Stimulated activated naive CD8-positive, alpha-beta T cell treated with anti-CD3 and anti-CD28 coated beads, Interleukin-15, amount 100 ng/mL, for 72 hours (primary cell): ENCODE data around the gene HOXB2.
"Not testable (repeated sequence)": the region's sequence is repeated elsewhere in the genome, so short reads cannot be mapped to it uniquely, and the experiment has no call there.

Experiments
- ATAC-seq: fragments of 150-1000 bp; cut with Tn5 transposase; 2 replicates; pipeline ENCODE4 v1.10.0; 2021; ENCODE audit warnings: mild to moderate bottlenecking, moderate library complexity
- DNase-seq, 2 donors: peaks; one replicate each; pipeline ENCODE4 v3.0.0; 2021 to 2022
- H3K27ac Mint-ChIP-seq, 2 donors: one replicate each; pipeline ENCODE4 v1.8.0; 2022; ENCODE audit warnings: mild to moderate bottlenecking in 2 of 2, mixed read lengths in 2 of 2, moderate library complexity in 2 of 2
- H3K27me3 Mint-ChIP-seq: one replicate; pipeline ENCODE4 v1.8.0; 2022; ENCODE audit warnings: mixed read lengths
- H3K4me1 Mint-ChIP-seq: one replicate; pipeline ENCODE4 v1.8.0; 2022; ENCODE audit warnings: mild to moderate bottlenecking, mixed read lengths
- H3K4me3 Mint-ChIP-seq, 2 donors: one replicate each; pipeline ENCODE4 v1.8.0; 2022; ENCODE audit warnings: mild to moderate bottlenecking in 2 of 2, mixed read lengths in 2 of 2, moderate library complexity in 1 of 2
- H3K9me3 Mint-ChIP-seq, 2 donors: one replicate each; pipeline ENCODE4 v1.8.0; 2022; ENCODE audit warnings: mixed read lengths in 2 of 2

HOXB2 gene

DNA sequence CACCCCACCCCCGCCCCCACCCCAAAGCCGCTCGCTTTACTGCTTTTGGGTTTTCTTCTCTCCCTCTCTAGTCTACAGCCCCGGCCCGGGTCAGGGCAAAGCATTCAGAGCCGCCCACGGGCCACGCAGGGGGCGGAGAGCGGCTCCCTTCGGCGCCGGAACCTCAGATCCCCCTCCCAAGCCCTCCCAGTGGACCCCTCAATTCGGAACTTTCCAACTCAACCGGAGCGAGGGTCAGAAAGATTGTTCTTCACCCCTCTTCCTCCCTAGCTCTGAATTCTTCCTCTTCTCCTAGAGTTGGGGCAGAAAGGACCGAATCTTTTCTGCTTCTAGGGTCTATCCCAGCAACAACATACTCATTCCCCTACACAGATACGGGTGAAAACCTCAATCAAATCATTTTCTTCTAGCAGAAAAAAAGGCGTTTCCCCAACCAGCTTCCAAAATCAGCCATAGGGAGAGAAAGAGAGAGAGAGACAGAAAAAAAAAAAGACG is 1.0 kb downstream of the HOXB2 start:
- peaks cover 61% of the 10 kb centered on the region for H3K4me1 Mint-ChIP-seq

GRCh38 chr17:48543107-48543853 is 1.6 kb downstream of the HOXB2 start:
- ATAC-seq (peak; percentile 77), DNase-seq (peak; percentile 75)
- Mint-ChIP-seq H3K4me3 (peak overlapping the region; percentile 95), H3K9me3 (no peaks in the 10 kb centered on the region), H3K4me1 (peaks cover 61% of the 10 kb centered on the region), H3K27me3 (peaks cover 60% of the 10 kb centered on the region), H3K27ac (peak overlapping the region; percentile 92 to 96)

More for the DNA sequence above, 1.0 kb downstream of the HOXB2 start:
- peak overlapping the region; percentile 92 to 96 for H3K27ac Mint-ChIP-seq
- H3K9me3 Mint-ChIP-seq, result no peaks in the 10 kb centered on the region
- ATAC-seq, result peak; percentile 72
- H3K4me3 Mint-ChIP-seq, result peak overlapping the region; percentile 95
- peak in 1 of 2 donors; percentile 52 for DNase-seq
- H3K27me3 Mint-ChIP-seq, result peaks cover 60% of the 10 kb centered on the region

- ATAC-seq, result no peak
- peaks cover 60% of the 10 kb centered on the region for H3K27me3 Mint-ChIP-seq
- peak overlapping the region; percentile 87 to 96 for H3K27ac Mint-ChIP-seq
Measured at GRCh38 chr17:48542698-48543106, 2.2 kb downstream of the HOXB2 start.

GRCh38 chr17:48542114-48542656 is 2.7 kb downstream of the HOXB2 start:
- no peak for ATAC-seq
- H3K27me3 Mint-ChIP-seq, result peaks cover 60% of the 10 kb centered on the region
- DNase-seq, result peak; percentile 17 to 37

More at GRCh38 chr17:48542698-48543106, 2.2 kb downstream of the HOXB2 start:
- no peak for DNase-seq
- peak overlapping the region; percentile 88 to 95 for H3K4me3 Mint-ChIP-seq
- H3K9me3 Mint-ChIP-seq, result no peaks in the 10 kb centered on the region
- H3K4me1 Mint-ChIP-seq, result peaks cover 61% of the 10 kb centered on the region

GRCh38 chr17:48541577-48542113 is 3.3 kb downstream of the HOXB2 start:
- peak; percentile 14 for ATAC-seq
- peak; percentile 49 to 53 for DNase-seq

More at GRCh38 chr17:48542114-48542656, 2.7 kb downstream of the HOXB2 start:
- Mint-ChIP-seq H3K4me3 (peak overlapping the region; percentile 88 to 90), H3K4me1 (peaks cover 61% of the 10 kb centered on the region), H3K27ac (peak overlapping the region; percentile 99 to 100), H3K9me3 (no peaks in the 10 kb centered on the region)

GRCh38 chr17:48541036-48541576 is 3.8 kb downstream of the HOXB2 start:
- Mint-ChIP-seq H3K4me3 (peak overlapping the region; percentile 88 to 90), H3K9me3 (no peaks in the 10 kb centered on the region), H3K27me3 (peaks cover 53% of the 10 kb centered on the region), H3K4me1 (peaks cover 52% of the 10 kb centered on the region), H3K27ac (peak overlapping the region; percentile 99 to 100)
- DNase-seq (peak in 1 of 2 donors; percentile 22), ATAC-seq (no peak)

More at GRCh38 chr17:48541577-48542113, 3.3 kb downstream of the HOXB2 start:
- peak overlapping the region; percentile 99 to 100 for H3K27ac Mint-ChIP-seq
- H3K27me3 Mint-ChIP-seq, result peaks cover 58% of the 10 kb centered on the region
- H3K4me3 Mint-ChIP-seq, result peak overlapping the region; percentile 88 to 90
- H3K4me1 Mint-ChIP-seq, result peaks cover 58% of the 10 kb centered on the region
- H3K9me3 Mint-ChIP-seq, result no peaks in the 10 kb centered on the region

- DNase-seq, result no peak
- H3K27ac Mint-ChIP-seq, result no peak overlapping the region
- H3K27me3 Mint-ChIP-seq, result peaks cover 44% of the 10 kb centered on the region
- no peaks in the 10 kb centered on the region for H3K9me3 Mint-ChIP-seq
- no peak for ATAC-seq
- peaks cover 47% of the 10 kb centered on the region for H3K4me1 Mint-ChIP-seq
- H3K4me3 Mint-ChIP-seq, result peak overlapping the region; percentile 13 to 20
Measured at GRCh38 chr17:48540213-48540612, 4.7 kb downstream of the HOXB2 start.

DNA sequence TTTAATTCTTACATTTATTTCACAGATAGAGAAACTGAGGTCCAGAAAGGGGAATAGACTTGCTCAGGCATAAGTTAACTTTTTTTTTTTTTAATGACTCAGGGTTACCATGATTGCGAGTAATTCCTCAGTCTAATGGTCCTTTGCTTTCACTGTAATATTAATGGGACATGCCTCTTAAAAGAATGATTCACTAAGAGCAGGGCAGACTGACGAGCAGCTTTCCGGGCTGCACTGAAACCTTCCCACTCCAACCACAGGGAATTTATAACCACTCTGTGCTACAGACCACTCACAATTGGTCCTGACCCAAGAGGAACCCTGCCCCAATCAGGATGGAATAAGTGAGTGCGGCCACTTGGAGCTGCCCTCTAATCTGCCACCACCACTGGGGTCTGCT is 5.7 kb downstream of the HOXB2 start:
- H3K4me3 Mint-ChIP-seq, result no peak overlapping the region
- H3K27me3 Mint-ChIP-seq, result peaks cover 34% of the 10 kb centered on the region
- no peak for DNase-seq
- no peaks in the 10 kb centered on the region for H3K9me3 Mint-ChIP-seq
- peaks cover 38% of the 10 kb centered on the region for H3K4me1 Mint-ChIP-seq
- H3K27ac Mint-ChIP-seq, result no peak overlapping the region
- ATAC-seq, result no peak

DNA sequence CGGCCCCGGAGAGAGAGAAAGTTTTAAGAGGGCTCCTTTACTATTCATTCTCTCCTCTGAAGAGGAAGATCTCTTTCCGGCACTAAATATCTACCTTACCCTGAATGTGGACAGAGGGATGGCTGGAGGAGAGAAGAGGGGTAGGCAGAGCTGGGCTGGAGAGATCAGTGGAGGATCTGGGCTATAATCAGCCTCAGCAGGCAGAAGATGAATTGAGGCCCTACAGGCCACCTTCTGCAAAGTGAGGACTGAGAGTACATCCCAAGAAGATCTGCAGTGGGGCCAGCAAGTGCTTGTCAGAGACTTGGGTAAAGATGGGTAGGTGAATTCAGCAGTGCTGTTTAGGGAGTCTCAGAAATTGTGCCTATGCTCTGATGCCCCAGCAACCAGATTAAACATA is 7.6 kb downstream of the HOXB2 start:
- Mint-ChIP-seq H3K4me3 (no peak overlapping the region), H3K4me1 (peaks cover 21% of the 10 kb centered on the region), H3K9me3 (no peaks in the 10 kb centered on the region), H3K27me3 (peaks cover 15% of the 10 kb centered on the region), H3K27ac (no peak overlapping the region)
- DNase-seq (no peak), ATAC-seq (no peak)

DNA sequence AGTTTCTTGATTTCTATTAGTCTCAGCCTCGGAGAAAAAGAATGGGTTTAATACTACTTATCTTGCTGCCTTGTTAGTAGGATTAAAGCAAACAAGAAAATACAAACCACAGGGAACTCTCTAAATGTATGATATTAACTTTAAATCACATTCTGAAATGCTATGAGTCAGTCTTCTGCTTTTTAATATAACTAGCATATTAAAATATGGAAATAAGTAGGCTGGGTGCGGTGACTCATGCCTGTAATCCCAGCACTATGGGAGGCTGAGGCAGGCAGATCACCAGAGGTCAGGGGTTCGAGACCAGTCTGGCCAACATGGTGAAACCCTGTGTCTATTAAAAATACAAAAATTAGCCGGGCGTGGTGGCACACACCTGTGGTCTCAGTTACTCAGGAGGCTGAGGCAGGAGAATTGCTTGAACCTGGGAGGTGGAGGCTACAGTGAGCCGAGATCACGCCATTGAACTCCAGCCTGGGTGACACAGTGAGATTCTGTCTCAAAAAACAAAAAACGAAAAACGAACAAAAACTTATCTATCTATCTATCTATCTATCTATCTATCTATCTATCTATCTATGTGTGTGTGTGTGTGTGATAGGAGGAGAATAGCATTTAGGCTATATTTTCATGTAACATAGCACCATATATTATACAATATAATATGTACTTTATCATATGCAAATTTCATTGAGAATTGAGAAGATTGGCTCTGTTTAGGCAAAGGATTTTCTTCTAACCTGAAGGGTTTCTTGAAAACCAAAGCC is 8.9 kb downstream of the HOXB2 start:
- DNase-seq, ATAC-seq: not testable (repeated sequence)

DNA sequence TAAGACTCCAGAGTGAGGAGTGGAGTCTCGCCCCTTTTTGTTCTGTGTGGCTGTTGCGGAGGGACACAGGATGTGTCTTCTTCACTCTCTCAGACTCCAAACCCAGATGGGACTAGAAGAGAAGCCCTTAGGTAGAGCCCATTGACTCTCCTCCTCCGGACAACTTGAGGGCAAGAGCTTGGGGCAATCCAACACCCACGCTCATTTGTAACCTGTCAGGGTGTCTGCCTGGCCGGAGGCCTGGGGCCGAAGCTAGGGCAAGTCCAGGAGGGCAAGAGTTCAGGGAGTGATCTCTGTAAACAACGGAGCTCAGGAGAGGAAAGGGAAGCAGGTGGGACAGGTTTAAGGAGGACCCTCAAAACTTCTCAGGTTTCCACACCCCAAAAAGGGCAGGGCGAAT is 12.6 kb downstream of the HOXB2 start:
- Mint-ChIP-seq H3K9me3 (no peaks in the 10 kb centered on the region), H3K4me3 (no peak overlapping the region), H3K4me1 (peaks cover 12% of the 10 kb centered on the region), H3K27me3 (peaks cover 15% of the 10 kb centered on the region), H3K27ac (no peak overlapping the region)
- DNase-seq (no peak), ATAC-seq (no peak)

More for the DNA sequence above, 8.9 kb downstream of the HOXB2 start:
- not testable (repeated sequence) for H3K4me3 Mint-ChIP-seq, H3K4me1 Mint-ChIP-seq, H3K27me3 Mint-ChIP-seq, H3K27ac Mint-ChIP-seq, H3K9me3 Mint-ChIP-seq

GRCh38 chr17:48530887-48531272 is 14.0 kb downstream of the HOXB2 start, which contains the start of gene HOXB1:
TSS of gene HOXB1 (minus strand) at chr17:48531011. CDS start at chr17:48530904, 107 bp downstream.
- Mint-ChIP-seq H3K4me1 (peaks cover 21% of the 10 kb centered on the region), H3K27ac (no peak within 1 kb of the TSS), H3K9me3 (no peaks in the 10 kb centered on the region), H3K27me3 (peaks cover 28% of the 10 kb centered on the region), H3K4me3 (no peak within 1 kb of the TSS)
- ATAC-seq (no peak), DNase-seq (no peak)

DNA sequence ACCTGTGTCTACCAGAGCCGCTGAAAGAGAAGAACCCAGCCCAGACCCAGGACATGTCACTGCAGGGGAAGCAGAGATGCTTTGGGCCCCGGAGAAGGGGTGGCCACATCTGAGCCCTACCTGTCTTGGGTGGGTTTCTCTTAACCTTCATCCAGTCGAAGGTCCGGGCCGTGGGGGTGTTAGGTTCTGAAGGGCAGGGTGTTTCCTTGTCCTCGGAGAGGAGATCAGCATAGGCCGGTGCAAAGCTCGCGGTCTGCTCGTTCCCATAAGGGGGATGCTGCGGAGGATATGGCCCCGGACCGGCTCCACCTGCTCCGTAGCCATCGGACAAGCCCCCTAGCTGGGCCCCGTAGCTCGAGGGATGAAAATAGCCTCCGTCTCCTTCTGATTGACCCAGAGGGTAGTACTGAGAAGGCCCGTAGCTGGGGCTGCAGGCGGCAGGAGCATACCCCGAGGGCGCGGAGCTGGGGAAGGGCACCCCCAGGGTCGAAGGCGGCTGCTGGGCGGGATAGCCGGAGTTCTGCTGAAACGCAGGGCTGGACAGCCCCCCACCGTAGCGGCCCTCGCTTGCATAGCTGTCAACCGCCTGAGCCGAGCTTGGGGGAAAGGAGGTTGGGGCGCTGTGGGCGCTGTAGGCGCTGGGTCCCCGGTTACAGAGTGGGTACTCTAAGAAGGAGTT is 14.6 kb downstream of the HOXB2 start:
- H3K4me3 Mint-ChIP-seq, result no peak overlapping the region
- DNase-seq (no peak), ATAC-seq (no peak)
- no peak overlapping the region for H3K27ac Mint-ChIP-seq
- peaks cover 33% of the 10 kb centered on the region for H3K27me3 Mint-ChIP-seq
- H3K4me1 Mint-ChIP-seq, result peaks cover 21% of the 10 kb centered on the region
- H3K9me3 Mint-ChIP-seq, result no peaks in the 10 kb centered on the region

DNA sequence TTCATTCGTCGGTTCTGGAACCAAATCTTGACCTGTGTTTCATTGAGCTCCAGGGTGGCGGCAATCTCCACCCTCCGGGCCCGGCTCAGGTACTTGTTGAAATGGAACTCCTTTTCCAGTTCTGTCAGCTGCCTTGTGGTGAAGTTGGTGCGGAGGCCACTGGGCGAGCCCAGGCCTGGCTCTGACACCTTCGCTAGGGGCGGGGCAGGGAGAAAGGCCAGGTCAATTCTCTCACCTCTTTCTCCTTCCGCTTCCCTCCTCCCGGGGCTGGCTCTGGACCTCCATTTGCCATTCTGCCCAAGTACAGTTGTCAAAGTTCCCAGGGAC is 15.3 kb downstream of the HOXB2 start:
- Mint-ChIP-seq H3K4me1 (peaks cover 21% of the 10 kb centered on the region), H3K27me3 (peaks cover 40% of the 10 kb centered on the region), H3K27ac (no peak overlapping the region), H3K4me3 (no peak overlapping the region), H3K9me3 (no peaks in the 10 kb centered on the region)
- DNase-seq (no peak), ATAC-seq (no peak)
